CD4-positive, alpha-beta T cell treated with Interleukin-15 for 1 hour (primary cell): Measurements from ENCODE around the gene TMIGD2.
"Not testable (repeated sequence)": the region's sequence is repeated elsewhere in the genome, so short reads cannot be mapped to it uniquely, and the experiment has no call there.

ENCODE experiments used
- DNase-seq: peaks from one replicate; pipeline ENCODE4 v3.0.0-alpha.2; 2020

Gene TMIGD2

GRCh38 chr19:4295972-4296771 lies 6.0 kb downstream of the TMIGD2 start:
- no peak for DNase-seq

- DNase-seq = no peak
Measured at GRCh38 chr19:4294389-4294788, 7.8 kb downstream of the TMIGD2 start.

DNA sequence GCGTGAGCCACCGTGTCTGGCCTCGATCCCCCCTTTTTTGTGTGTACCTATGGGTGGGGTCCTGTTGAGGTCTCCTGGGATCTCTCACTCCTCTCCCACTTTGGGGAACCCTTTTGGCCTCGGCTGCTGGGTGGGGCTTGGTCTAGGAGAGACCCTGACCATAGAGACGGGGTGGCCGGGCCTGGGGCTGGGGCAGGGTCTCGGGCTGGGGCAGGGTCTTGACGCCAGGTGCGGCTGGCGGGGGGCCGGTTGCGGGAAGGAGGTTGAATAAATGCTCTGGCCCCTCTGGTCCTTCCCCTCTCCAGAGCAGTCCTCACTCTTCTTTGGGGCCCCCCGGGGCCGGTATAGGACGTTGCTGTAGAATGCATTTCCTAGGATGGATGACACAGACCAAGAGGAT lies 9.7 kb downstream of the TMIGD2 start:
- DNase-seq = no peak

DNA sequence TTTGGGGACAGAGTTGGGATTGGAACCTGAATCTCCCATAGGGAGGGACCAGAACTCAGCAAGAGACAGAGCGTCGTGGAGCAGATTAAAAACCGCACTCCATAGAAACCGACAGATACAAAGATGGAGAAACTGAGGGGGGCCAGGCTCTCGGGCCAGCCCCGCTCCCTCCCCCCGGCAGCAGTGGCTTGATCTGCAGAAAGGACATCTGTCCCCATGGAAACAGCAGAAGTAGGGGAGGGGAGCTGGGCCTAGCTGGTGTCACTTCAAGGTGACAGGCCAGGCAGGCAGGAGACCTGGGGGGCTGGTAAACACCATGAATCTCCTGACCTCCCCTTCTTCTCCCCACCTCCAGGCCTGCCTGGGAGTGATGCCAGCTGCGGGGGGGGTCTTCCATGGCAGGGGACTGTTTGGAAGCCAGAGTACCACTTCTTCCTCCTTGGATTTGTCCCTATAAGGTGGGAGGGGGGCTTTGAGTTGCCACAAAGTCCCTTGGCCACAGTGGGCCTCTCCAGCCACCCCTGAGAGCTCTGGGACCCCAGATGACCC lies 10.9 kb downstream of the TMIGD2 start:
- DNase-seq = no peak

GRCh38 chr19:4288091-4288777 lies 14.0 kb downstream of the TMIGD2 start:
- no peak for DNase-seq

DNA sequence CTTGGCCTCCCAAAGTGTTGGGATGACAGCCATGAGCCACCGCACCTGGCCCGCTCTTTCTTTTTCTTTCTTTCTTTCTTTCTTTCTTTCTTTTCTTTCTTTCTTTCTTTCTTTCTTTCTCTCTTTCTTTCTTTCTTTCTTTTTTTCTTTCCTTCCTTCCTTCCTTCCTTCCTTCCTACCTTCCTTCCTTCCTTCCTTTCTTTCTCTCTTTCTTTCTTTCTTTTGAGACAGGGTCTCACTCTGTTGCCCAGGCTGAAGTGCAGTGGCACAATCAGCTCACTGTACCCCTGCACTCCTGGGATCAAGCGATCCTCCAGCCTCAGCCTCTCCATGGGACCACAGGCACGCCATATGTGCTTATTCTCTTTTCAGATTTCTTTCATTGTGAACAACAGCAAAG lies 16.0 kb downstream of the TMIGD2 start:
- DNase-seq = not testable (repeated sequence)

GRCh38 chr19:4284974-4285373 lies 17.2 kb downstream of the TMIGD2 start:
- DNase-seq = no peak

- DNase-seq = no peak
Measured at GRCh38 chr19:4284176-4284958, 17.8 kb downstream of the TMIGD2 start.

DNA sequence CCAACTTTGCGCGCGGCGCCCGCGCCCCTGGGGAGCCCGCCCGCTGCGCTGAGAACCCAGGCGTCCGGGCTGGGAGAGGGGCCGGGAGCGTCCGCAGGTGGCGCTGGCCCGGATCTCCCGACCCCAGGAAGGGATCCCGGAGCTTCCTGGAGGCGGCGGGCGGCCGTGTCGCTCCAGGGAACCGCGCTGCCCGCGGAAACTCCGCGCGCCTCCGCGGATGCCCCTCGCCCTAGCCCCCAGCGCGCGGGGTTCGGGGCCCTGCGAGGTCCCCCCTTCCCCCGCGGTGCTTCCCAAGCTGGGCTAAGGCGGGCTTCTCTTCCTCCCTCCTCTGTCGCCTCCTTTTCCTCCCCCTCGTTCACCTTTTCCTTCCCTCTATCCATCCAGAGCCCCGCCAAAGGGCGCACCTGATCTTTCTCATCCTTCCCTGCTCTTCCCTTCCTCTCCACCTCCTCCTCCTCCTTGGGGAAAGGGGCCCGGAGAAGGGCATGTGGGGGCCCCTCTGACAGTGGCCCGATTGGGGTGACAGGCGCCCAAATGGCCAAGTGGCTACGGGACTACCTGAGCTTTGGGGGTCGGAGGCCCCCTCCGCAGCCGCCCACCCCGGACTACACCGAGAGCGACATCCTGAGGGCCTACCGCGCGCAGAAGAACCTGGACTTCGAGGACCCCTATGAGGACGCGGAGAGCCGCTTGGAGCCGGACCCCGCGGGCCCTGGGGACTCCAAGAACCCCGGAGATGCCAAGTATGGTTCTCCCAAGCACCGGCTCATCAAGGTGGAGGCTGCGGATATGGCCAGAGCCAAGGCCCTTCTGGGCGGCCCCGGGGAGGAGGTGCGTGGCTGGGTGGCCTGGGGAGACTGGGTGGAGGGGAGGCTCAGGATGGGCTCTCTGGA lies 22.4 kb downstream of the TMIGD2 start:
- DNase-seq = no peak

GRCh38 chr19:4279267-4279529 lies 23.0 kb downstream of the TMIGD2 start:
- DNase-seq = no peak

GRCh38 chr19:4278419-4279266 lies 23.5 kb downstream of the TMIGD2 start, which contains the start of gene SHD:
TSS of gene SHD (plus strand) at chr19:4279266. CDS start at chr19:4280064, 798 bp downstream.
- no peak for DNase-seq

- no peak for DNase-seq
Measured at GRCh38 chr19:4278010-4278409, 24.2 kb downstream of the TMIGD2 start.

DNA sequence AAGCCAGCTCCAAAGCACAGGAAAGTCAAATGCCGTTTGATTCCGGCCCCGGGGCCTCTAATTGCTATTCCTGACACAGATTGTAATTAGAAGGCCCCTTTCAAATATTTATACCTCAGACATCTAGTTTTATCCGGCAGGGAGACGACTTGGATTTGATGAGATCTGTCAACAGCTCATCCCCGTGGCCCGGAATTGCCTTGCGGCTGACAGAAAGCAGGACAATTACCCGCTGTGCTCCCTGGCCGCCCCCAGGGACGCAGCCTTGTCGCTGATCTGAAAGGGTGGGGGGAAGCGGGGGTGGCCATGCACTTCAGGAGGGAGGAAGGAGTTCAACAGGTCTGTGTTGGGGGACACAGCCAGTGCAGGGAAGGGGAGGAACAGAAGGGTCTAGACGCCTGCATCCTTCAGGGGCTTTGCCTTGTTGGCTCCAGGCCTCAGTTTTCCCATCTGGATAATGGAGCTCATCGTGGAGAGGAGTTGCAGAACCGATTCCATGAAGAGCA lies 24.9 kb downstream of the TMIGD2 start:
- DNase-seq = no peak

- not testable (repeated sequence) for DNase-seq
Measured at GRCh38 chr19:4274321-4274686, 27.9 kb downstream of the TMIGD2 start.

DNA sequence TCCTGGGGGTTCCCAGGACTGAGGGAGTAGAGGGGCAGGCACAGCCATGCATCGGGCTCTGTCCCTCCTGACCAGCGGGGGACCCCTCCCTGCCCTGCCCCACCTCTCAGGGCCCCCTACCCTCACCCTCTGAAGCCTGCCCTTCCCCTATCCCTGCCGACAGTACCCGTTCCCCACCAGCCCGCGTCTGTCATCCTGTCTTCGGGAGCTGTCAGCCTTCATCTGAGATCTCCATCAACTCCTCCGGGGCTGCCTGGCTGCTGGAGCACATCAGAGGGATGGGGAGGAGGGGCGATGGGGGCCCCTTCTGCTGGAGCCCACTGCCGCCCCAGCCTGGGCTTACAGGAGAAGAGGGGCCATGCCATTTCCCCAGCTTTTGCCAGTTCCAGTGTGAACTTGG lies 29.3 kb downstream of the TMIGD2 start:
- no peak for DNase-seq

GRCh38 chr19:4268816-4269430 lies 33.3 kb downstream of the TMIGD2 start:
- no peak for DNase-seq

DNA sequence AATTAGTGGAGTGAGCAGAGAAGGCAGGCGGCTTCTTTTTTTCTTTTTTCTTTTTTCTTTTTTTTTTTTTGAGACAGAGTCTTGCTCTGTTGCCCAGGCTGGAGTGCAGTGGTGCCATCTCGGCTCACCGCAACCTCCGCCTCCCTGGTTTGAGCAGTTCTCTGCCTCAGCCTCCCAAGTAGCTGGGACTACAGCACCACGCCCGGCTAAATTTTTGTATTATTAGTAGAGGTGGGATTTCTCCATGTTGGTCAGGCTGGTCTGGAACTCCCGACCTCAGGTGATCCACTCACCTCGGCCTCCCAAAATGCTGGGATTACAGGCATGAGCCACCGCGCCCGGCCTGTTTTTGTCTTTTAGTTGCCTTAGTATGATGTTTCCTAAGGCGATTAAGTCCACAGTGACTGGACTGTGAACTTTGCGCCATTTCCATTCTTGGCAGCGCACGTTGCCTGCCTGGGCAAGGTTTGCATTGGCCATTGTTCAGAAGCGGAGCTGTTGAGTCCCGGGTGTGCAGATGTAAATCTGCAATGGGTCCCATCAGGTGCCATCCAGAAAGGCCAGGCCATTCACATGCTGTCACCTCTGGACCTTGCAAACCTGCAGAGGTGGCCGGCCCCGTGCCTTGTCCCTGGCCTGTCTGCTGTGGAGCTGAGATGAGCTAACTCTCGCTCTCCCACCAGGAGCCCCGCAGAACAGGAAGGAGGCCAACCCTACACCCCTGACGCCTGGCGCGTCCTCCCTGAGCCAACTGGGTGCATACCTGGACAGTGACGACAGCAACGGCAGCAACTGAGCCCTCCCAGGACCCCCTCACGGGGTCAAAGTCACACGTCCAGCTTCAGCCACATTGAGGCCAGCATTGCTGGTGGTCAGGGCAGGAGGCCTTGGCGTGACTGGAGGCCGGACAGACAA lies 34.0 kb downstream of the TMIGD2 start:
- DNase-seq = no peak

GRCh38 chr19:4267101-4267900 lies 34.9 kb downstream of the TMIGD2 start:
- peak; percentile 44 for DNase-seq
